GM04504 (cell line): ENCODE data around the gene MYO10.

Experiments
- DNase-seq: peaks from one replicate; pipeline ENCODE4 v3.0.0-alpha.2; 2012; ENCODE audit warnings: low read depth

Gene MYO10

DNA sequence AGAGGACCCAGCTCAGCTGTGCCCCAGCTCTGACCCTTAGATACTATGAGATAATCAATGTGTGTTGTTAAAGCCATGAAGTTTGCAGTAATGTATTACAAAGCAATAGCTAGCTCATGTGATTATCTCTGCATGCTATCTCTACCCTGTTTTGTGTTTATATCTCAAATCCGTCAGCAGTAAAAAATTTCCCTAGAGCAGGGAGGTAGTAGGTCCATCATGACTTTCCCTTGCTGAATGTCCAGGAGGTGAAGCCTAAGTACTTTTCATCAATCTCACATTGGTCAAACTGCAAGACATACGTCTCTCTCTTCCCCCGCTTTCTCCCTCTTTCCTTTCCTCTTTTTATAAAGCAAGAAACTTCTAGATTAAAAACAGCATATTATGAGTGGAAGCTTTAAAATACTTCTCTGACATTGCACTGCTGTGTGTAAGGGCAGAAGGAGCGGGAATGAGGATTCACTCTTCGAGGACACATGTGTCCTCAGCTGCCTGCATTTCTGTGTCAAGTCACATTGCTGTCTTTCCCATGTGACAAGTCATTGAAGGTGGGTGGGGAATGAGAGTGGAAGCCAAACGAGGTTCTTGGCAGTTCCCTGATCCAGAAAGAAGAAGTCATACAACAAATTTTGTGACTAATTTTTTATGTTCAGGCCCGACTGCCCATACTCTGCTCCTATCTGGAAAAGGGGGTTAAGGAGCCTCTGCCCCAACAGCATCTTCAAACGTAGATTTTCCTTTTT, 226.2 kb downstream of the MYO10 start:
- DNase-seq: no peak

DNA sequence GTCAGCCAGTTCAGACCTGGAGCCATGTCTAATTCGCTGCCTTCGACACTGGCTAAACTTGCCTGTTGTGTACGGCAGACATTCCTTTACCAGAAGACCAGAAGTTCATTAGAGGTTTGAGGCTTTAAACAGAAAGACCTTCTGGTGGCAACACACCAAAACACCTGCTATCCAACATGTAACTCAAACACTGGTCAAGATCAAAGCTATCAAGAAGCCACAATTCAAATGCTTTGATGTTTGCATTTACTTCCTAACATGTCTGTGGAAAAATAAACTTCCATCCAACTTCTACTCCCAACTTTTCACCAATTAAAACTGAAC, 228.3 kb downstream of the MYO10 start:
- no peak for DNase-seq

DNA sequence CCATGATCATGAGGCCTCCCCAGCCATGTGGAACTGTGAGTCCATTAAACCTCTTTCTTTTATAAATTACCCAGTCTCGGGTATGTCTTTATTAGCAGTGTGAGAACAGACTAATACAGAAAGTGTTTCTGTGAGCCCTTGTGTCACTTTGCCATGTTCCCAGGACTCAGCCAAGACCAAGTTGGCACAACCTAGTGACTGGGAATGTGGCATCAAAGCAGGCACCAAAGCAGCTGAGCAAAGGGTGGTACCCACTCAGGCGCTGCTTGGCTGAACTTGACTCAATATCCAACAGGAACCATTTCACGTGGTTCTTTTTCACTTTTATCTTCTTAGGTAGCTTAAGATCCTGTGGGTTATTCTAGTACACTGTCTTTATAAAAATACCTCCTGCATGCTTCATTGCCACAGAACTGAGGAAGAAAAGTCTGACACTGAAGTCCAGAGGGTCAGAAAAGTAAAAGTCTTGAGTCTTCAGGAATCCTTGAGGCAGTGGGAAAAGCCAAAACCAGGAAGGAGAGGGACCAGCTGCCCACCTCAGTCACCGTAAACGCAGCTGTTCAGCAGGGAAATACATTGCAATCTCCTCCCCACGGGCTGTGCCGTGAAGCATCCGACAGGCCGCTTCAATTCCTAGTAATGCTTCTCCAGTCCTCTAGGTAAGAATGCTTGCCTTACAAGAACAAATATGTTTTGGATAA, 228.8 kb downstream of the MYO10 start:
- DNase-seq: no peak

DNA sequence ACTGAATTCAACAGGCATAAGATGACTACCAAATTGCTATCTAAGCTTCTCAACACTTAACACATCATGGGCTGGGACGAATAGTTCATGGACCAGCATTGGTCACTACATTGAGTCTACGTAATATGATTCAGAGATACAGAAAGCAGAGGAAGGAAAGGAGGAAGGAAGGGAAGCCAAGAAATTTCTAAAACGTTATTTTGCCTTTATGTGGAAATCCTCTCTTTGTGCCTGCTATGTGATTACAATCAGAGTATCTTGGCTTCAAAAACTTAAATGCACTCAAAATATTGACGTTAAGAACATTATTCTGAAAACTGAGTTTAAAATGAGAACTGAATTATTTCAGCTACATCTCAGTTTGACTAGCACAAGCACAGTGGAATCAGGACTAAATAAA, 231.1 kb downstream of the MYO10 start:
- DNase-seq: no peak

DNA sequence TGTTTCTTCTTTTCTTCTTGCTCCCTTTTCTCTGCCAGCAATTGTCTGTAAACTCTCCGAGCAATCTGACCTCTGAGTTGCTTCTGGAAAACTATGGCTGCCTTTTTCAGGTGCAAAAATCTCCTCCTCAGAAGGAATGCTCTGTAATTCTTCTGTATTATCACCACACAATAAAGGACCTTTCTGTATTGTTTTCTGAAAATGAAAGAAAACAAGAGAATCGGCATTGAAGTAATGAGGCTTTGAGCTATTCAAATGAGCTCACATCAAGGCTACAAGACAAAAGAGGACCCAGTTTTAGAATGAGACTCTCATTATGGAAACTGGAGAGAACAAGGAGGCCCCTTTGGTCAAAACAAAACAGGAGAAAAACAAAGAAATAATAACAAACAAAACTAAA, 233.1 kb downstream of the MYO10 start:
- no peak for DNase-seq

DNA sequence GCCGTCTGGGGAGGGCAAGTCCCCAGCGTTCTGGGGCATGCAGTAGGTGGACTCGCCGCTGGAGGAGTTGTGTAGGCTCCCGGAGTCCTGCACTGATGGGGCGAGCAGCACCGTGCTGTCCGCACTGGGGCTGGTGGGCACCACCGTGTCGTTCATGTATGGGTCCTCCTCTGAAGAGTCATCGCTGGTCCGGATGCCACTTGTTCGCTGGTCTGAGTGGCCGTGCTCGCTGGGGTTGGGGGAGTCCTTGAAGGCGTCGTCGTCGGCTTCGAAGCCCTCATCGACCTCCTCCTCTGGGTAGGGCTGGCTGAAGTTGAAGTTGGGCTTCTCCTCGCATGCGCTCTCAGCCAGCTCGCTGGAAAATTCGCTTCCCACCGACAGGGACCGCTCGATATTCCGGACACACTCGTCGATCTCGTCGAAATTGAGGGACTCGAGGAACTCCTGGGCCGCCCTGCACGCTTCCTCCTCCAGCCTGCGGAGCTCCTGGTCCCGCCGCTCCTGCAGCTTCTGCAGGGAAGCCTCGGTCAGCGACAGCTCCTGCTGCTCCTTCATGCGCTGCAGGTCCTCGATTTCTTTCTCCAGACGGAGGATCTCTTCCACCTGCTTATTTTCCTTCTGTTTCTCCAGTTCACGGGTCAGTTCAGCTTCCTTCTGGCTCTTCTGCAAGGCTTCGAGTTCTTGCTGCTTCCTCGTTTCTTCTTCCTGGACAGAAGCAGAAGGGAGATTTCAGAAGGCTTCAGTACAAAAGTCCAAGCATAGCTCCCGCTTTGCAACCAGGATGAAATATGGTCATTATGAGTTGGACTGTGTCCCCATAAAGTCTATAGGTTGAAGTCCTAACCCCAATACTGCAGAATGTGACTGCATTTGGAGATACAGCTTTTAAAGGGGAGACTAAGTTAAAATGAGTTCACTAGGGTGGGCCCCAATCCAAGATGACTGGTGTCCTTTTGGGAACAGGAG, 234.7 kb downstream of the MYO10 start:
- no peak for DNase-seq

DNA sequence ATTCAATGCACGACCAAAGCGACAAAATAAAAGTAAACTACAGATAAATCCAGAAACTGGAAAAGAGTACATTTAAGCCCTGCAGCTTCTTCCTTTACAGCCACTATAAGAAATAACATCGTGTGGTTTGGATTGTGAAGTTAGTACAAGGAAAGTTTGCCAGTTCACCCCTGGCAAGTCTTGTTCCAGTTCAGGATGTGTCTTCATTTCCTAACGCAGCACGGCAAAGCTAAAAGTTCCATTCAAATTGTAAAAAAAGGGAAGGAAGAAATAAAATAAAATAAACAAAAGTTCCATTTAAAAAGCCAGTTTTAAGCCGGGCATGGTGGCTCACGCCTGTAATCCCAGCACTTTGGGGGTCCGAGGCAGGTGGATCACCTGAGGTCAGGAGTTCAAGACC, 236.0 kb downstream of the MYO10 start:
- DNase-seq: no peak

DNA sequence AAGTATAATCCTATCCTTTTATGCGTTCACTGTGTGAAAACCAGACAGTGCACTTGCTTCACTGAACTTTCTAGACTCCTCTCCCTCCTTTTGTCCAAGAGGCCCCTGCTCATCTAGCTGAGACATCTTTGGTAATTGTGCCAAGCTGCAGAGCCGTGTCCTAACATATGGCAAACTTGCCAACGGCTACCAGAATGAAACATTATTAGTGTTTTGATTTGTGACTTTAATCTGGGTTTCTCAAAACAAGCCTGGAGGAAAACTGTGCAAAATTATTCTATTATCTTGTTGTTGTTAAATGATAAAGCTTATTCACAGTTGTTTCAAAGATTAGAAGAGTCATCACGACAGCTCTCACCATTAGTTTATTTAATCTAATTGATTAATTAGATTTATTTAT, 240.3 kb downstream of the MYO10 start:
- DNase-seq: no peak

DNA sequence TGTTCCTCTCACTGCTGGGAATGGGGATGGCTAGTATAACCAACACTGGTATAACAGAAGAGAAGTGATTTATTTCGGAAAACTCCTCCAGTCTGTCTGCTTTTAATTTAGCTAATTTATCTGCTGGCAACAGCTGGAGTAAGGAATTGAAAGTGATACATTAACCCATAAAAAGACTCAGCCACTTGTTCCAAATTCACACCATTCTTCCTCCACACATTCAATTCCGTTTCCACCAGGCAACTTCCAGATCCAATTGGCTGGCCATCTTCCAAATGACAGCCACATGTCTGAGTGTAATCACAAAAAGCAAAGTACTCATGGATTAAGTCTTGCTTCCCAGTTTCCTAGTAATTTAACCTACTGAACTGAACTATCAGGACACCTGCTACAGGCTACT, 242.2 kb downstream of the MYO10 start:
- no peak for DNase-seq

DNA sequence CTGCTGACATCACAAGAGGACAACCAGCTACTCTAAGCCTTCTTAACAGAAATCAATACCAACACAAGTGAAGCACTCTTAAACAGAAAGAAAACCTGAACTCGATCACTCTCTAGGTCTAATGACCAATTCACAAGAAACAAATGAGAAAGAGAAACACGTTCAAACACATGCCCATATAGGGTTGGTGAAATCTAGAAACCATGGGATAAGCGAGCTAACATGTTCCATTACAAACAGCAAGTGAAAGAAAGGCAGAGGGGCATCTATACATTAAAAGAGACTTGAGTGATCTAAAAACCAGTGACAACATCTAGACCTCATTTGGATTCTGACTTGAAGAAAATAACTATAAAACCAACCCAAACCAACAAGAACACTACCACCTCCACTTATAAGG, 244.4 kb downstream of the MYO10 start:
- DNase-seq: no peak

DNA sequence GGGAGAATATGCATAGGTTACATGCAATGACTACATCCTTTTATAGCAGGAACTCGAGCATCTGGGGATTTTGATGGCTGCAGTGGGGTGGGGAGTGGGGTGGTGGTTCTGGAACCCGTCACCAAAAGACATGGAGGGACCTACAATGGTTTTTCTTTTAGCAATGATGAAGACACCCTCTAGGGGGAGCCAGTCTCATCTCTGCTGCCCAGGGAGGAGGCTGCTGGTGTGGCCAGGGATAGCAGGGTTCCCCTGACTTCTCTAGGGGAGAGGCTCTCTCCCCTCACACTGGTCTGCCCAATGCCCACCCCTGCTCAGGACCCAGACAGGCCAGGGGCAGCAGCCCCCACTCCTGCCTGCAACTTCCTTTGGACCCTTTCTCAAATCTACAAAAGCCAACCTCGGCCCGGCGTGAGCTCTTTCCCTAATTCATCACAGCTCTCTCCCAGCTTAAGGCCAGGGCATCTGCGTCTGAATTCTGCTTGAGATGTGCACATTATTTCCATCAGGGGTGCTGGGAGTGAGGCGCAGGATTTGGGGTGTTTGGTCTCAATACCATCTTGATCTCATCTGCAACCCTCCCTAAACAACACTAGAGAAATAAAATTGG, 245.7 kb downstream of the MYO10 start:
- DNase-seq: no peak

DNA sequence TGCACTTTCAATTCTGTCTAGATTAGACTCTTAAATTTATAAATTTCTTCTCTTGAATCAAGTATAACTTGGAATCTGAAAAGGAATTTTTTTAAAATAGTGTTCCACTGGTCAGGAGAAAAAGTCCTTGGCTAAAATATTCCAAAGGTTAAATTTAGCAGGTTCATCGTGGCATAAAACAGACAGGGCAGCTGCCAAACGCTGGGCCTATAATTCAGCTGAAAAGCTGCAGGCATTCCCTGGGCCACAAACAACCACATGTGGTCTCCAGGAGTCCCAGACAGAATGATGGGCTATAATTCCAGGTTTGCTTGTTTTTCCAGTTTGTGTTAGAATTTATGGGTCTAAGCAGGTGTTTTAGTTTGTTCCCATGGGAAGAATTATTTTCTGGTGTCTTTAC, 248.2 kb downstream of the MYO10 start:
- no peak for DNase-seq

DNA sequence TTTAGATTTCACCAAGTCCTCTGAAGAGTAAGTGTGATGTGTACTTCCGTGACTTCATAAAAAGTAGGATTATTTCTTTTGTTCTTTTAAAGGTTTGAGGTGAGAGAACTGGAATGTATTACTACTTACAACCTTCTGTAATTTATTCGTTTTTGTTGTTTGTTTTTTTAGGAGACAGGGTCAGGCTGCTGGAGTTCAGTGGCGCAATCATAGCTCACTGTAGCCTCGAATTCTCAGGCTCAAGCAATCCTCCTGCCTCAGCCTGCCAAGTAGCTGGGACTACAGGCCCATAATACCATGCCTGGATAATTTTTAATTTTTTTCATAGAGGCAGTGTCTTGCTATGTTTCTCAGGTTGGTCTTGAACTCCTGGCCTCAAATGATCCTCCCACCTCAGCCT, 251.0 kb downstream of the MYO10 start:
- DNase-seq: no peak

DNA sequence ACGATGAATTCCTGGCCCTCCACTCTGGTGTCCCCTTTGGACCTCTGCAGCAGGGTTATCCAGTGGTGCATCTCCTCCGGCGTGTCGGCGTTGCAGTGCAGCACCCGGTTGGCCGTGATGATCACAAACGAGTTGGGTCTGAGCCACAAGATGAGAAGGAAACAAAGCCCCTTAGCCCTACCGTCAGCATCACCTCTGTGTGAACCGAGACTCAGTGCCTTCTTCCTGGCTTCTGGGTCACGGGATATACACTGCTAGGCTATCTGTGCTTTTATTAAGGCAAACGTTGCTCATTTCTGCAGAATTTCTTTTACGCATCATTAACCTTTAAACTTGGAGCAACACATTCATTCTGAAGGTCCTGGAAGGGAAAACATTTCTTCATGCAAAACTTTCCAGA, 254.2 kb downstream of the MYO10 start:
- no peak for DNase-seq

DNA sequence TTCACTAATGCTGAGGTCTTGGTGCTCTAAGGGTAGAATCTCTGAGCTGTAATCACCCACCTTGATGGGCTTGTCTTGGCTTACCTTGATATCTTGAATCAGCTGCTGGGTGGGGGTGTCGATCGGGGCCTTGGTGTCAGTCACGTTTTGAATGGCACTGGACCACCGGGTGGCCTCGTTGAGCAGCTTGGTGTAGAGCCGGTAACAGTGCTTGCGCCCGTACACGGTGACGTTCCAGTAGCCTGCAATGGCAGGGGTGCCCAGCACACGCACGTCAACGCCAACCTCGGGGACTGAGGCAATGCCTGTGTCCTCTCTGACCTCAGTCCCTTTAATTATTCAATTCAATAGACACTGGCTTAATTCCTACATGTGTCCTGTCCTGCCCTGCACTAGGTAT, 256.2 kb downstream of the MYO10 start:
- no peak for DNase-seq

DNA sequence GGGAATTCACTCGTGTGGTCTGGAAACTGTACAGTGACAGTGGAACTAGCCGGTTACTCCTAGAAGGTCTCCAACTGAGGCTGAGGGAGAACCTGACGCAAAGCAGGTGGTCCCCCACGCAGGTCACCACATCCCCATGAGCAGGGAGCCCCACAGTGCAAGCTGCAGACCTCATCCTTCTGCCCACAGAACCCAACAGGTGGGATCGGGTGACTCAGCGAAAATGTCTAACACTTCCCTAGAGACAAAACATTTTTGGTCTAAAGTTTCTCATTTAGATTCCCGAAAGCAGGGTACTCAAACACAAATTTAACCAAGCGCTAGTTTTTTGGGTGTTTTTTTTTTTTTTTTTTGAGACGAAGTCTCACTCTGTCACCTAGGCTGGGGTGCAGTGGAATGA, 256.9 kb downstream of the MYO10 start:
- DNase-seq: no peak

DNA sequence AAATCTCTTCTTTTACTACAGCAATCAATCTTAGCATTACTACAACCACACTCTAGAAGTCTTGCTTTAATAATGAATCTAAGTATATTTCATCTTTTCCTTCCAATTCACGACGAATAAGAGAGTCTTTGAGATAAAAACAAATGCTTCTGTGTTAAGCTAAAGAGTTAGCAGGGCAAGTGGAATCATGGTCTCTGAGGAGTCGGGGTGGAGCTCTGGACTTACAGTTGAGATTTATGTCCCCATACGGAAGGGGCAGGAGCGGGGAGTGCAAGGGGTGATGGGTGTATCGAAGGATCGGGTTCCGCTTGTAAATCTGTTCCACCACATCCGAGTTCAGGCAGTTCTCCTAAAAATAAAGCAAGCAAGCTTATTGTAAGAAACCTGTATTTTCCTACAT, 260.3 kb downstream of the MYO10 start:
- DNase-seq: no peak

DNA sequence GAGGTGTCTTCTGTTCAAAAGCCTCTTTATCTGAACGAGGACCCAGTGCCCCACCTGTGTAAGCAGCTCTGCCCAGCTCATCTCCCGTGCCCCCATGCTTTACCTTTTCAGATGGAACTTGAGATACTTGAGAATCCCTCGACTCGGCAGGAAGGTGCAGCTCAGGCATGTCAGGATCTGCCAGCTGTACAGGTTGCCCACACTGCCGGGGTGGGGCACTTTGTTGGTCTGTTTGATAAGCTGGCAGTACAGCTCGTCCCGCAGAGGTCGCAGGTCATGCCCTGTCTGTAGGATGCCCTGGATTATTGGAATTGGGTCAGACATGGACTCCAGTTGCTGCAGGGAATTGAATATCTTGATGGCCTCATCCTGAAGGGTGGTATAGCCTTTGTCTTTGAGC, 261.3 kb downstream of the MYO10 start:
- DNase-seq: no peak

DNA sequence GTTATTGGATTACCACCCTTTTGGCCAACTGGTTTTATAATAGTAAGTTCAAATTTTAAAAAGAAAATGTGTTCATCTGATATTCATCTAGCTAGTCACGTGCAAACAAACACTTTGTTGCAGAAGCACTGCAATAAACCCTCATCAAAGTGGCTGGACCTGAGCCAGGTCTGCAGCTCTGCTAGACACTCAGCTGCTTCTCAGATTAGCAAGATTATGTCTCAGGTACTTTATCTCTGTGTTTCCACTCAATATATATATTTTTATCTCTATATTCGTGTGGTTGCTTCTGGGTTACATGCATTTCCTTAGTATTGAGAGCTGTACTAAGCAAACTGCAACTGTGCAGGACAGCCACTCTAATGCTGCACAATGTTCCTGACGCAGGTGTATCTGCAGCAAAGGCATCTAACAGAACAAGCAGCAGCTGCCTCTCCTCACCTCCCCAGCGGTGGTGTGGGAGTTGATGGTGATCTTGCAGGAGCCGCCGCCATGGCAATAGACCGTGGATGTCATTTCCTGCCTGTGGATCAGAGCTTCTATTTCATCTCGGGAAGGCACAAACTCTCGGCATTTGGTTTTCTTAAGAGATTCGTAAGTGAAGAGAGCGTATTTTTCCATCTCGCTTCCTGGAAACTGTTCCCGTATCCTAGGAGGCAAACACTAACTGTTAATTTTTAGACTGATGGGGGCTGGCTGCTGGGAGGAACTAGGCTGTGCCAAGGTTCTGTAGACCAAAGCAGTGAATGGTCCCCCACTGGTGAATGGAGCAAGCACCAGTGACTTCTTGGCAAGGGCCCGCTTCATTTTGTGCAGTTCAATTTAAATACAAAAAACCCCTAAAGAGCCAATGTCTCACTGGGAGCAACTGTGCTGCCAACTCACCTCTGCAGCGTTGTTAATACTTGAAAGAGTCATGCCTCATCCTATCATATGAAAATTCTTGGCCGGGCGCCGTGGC, 262.6 kb downstream of the MYO10 start:
- no peak for DNase-seq

DNA sequence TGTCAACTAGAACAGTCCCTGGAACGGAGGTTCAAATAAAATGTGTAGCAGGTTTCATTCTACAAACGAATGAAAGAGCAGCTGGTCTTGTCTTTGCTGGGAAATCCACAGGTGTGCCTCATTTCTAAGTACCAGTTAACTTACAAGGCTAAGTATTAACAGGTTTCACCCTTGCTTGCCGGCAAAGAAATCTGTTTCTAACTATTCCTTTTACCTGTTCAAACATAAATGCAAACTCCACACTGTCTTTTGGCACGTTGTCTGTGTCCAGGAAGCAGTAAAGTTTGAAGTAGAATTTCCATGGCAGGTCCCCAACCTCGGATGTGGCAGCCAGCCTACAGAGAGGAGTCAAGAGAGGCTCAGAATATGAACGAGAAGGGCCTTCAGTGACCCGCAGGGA, 264.9 kb downstream of the MYO10 start:
- DNase-seq: no peak

DNA sequence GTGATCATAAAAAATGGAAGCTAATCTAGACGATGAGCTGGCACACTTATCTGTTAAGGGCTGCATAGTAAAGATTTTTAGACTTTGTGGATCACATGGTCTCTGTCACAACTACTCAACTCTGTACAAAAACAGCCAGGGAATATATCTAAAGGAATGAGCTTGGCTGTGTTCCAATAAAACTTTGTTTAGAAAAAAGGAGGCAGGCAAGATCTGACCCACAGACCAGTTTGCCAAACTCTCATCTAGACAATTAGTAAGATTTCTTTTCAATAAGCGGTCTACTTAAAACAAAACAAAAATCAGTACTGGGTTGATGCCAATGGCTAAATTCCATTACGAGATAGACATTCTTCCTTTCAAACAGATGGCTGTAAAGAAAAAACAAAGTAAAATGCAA, 266.3 kb downstream of the MYO10 start:
- peak; percentile 7 for DNase-seq
